Mesothelial cell of epicardium (in vitro differentiated cells): ENCODE data around the gene RTF1. TPM values are rescaled to one million over a fixed set of nuclear protein-coding genes. Genes with fewer than 3 reads are reported as not detected.

Experiments
- DNase-seq, 2 experiments: peaks; one replicate each; pipeline ENCODE4 v3.0.0; 2021; ENCODE audit warnings: low spot score in 2 of 2; ENCODE audit not compliant: unreplicated experiment in 2 of 2
- H3K27ac Mint-ChIP-seq: 2 replicates; pipeline ENCODE4 v1.8.0; 2021; ENCODE audit warnings: mixed read lengths
- H3K27me3 Mint-ChIP-seq: 2 replicates; pipeline ENCODE4 v1.8.0; 2021; ENCODE audit warnings: low read depth, mixed read lengths
- H3K36me3 Mint-ChIP-seq: 2 replicates; pipeline ENCODE4 v1.8.0; 2021; ENCODE audit warnings: mixed read lengths
- H3K4me1 Mint-ChIP-seq: 2 replicates; pipeline ENCODE4 v1.8.0; 2021; ENCODE audit warnings: mixed read lengths
- H3K4me3 Mint-ChIP-seq: 2 replicates; pipeline ENCODE4 v1.8.0; 2021; ENCODE audit warnings: mild to moderate bottlenecking, moderate library complexity, mixed read lengths
- H3K9me3 Mint-ChIP-seq: 2 replicates; pipeline ENCODE4 v1.8.0; 2021; ENCODE audit warnings: mixed read lengths
- total RNA-seq: library from RNA; stranded (reverse); gene quantifications from 3 replicates; pipeline ENCODE4 v1.2.1, GENCODE V29; 2021
- TF ChIP-seq, protein P1 (sequence below): fragments of 200-600 bp; sonication (generic); IDR thresholded peaks from one replicate; pipeline ENCODE4 v1.5.0; 2021; ENCODE audit warnings: antibody characterized with exemption; ENCODE audit not compliant: unreplicated experiment

RTF1 gene
- total RNA-seq, 1 donor from 2014 or later: 63.5 TPM

DNA sequence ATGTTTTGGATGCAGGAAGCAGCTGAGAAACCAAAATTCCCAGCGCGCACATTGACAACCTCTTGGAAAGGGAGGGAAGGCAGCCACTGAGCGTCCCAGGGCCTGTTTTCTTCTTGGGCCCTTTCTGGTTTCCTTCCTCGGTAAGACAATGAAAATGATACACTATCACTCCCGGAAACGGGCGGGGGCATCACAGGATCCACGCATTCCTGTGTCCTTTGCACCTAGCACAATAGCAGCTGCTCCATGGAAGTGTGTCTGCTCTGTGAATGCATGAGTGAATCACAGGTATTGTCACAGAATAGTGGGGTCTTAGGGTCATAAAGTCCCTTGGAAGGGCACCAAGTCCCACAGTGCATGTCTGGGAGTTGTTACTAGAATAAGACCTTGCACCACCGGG is 70.5 kb downstream of the RTF1 start:
- Mint-ChIP-seq H3K27ac (no peak overlapping the region), H3K27me3 (peaks cover 16% of the 10 kb centered on the region), H3K36me3 (peaks cover 17% of the 10 kb centered on the region), H3K4me3 (no peak overlapping the region), H3K9me3 (peaks cover 3% of the 10 kb centered on the region), H3K4me1 (peaks cover 2% of the 10 kb centered on the region)
- DNase-seq: no peak
- TF ChIP-seq, protein P1, sequence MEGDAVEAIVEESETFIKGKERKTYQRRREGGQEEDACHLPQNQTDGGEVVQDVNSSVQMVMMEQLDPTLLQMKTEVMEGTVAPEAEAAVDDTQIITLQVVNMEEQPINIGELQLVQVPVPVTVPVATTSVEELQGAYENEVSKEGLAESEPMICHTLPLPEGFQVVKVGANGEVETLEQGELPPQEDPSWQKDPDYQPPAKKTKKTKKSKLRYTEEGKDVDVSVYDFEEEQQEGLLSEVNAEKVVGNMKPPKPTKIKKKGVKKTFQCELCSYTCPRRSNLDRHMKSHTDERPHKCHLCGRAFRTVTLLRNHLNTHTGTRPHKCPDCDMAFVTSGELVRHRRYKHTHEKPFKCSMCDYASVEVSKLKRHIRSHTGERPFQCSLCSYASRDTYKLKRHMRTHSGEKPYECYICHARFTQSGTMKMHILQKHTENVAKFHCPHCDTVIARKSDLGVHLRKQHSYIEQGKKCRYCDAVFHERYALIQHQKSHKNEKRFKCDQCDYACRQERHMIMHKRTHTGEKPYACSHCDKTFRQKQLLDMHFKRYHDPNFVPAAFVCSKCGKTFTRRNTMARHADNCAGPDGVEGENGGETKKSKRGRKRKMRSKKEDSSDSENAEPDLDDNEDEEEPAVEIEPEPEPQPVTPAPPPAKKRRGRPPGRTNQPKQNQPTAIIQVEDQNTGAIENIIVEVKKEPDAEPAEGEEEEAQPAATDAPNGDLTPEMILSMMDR: no peak

DNA sequence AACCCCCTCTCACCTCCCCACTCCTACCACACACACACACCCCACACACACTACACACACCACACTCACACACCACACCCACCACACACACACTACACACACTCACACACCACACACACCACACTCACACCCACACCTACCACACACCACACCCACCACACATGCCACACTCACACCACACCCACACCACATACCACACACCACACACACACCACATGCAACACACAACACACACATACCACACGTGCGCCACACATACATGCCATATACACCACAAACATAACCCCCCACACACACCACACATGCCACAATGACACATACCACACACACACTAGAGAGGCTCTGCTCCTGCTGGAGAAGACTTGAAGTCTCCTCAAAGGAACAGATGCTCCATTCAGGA is 70.9 kb downstream of the RTF1 start:
- Mint-ChIP-seq H3K4me3 (no peak overlapping the region), H3K27me3 (peaks cover 20% of the 10 kb centered on the region), H3K27ac (no peak overlapping the region), H3K4me1 (peaks cover 6% of the 10 kb centered on the region), H3K36me3 (peaks cover 13% of the 10 kb centered on the region), H3K9me3 (peaks cover under 1% of the 10 kb centered on the region)
- TF ChIP-seq, protein P1: no peak
- no peak for DNase-seq

DNA sequence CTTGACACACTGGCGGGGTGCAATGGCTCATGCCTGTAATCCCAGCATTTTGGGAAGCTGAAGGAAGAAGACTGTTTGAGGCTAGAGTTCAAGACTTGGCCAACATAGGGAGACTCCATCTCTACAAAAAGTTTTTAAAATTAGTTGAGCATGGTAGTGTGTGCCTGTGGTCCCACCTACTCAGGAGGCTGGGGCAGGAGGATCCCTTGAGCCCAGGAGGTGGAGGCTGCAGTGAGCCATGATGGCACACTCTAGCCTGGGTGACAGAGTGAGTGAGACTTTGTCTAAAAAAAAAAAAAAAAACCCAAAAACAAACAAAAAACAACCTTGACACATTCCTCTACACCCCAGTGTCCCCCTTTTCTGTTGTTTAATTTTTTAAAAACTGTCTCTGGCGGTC is 72.7 kb downstream of the RTF1 start:
- Mint-ChIP-seq H3K27me3 (peaks cover 31% of the 10 kb centered on the region), H3K27ac (no peak overlapping the region), H3K36me3 (no peaks in the 10 kb centered on the region), H3K9me3 (no peaks in the 10 kb centered on the region), H3K4me1 (peaks cover 8% of the 10 kb centered on the region), H3K4me3 (no peak overlapping the region)
- TF ChIP-seq, protein P1: no peak
- no peak for DNase-seq

DNA sequence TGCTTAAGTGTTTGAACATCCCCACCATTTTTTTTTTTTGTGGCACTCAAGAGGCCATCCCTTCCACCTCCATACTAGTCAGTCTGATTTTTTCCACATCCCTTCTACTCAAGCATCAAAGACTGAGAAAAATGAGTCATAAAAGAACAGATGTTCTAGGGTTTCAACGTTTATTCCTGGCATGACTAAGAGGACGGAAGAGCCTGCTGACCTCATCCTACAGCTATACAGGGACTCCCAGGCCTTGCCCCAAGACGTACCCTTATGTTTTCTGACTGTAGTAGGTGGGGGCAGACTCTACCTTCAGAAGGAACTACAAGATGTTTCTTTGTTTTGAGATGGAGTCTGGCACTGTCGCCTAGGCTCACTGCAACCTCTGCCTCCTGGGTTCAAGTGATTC is 73.5 kb downstream of the RTF1 start:
- Mint-ChIP-seq H3K4me3 (no peak overlapping the region), H3K27ac (no peak overlapping the region), H3K36me3 (no peaks in the 10 kb centered on the region), H3K27me3 (peaks cover 38% of the 10 kb centered on the region), H3K9me3 (no peaks in the 10 kb centered on the region), H3K4me1 (peaks cover 10% of the 10 kb centered on the region)
- no peak for DNase-seq
- TF ChIP-seq, protein P1: no peak

DNA sequence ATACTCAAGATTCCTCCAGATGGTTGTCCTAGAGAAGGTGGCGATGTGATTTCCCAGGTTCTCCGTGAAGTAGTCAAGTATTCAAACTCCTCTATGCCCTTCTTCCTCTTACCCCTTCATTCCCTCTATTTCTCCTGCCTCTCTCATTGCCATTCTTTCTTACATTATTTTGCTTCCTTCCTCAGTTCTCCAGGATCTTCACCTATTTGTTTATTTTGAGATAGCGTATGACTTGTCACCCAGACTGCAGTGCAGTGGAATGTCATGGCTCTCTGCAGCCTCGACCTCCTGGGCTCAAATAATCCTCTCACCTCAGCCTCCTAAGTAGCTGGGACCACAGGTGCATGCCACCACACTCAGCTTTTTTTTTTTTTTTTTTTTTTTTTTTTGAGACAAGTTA is 75.0 kb downstream of the RTF1 start:
- DNase-seq: no peak
- no peak overlapping the region for H3K4me3 Mint-ChIP-seq
- peaks cover 52% of the 10 kb centered on the region for H3K27me3 Mint-ChIP-seq
- H3K36me3 Mint-ChIP-seq: no peaks in the 10 kb centered on the region
- H3K27ac Mint-ChIP-seq: no peak overlapping the region
- no peaks in the 10 kb centered on the region for H3K9me3 Mint-ChIP-seq
- TF ChIP-seq, protein P1: no peak
- H3K4me1 Mint-ChIP-seq: peaks cover 10% of the 10 kb centered on the region

DNA sequence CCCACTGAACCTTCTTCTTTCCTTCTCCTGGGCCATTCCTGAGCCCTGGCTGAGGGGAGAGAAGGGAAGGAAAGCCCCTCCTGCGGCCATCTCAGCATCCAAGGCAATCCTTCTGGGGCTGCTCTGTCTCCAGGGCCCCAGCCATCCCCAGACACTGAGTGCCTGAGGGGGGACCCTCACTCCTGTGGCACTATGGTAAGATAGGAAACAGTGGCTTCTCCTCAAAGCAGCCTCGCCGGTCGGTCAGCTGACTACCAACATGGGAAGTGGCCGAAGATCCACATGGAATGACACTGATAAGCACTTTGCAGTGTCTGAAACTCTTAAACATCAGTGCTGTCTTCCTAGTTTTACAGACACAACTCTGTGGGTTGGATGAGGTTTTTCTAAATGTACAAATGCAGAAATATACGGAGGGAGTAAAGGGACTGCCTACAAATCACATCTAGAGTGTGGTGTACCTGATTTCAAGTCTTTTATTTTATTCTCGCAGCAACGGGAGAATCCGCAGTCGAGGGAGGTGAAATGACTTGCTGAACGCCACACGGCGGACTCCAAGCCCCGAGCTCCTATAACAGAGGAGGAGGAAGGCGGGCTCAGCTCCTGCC is 75.8 kb downstream of the RTF1 start:
- TF ChIP-seq, protein P1: no peak
- no peaks in the 10 kb centered on the region for H3K36me3 Mint-ChIP-seq
- peak overlapping the region; percentile 68 for H3K4me3 Mint-ChIP-seq
- no peaks in the 10 kb centered on the region for H3K9me3 Mint-ChIP-seq
- peaks cover 10% of the 10 kb centered on the region for H3K4me1 Mint-ChIP-seq
- no peak overlapping the region for H3K27ac Mint-ChIP-seq
- DNase-seq: no peak
- H3K27me3 Mint-ChIP-seq: peaks cover 60% of the 10 kb centered on the region
